Measurements from ENCODE around the gene PAIP2.
A peak's percentile ranks its signal among the peaks of the same experiment; 100 is the strongest.

- no peak for TF ChIP-seq CTCF (conservative IDR thresholded peaks at IDR 0.05; ENCODE audit: low read depth, low read length)
- peak; percentile 97 for TF ChIP-seq POLR2A (IDR thresholded peaks at IDR 0.05; ENCODE audit: low read depth, low read length)
- peak; percentile 83 for TF ChIP-seq BHLHE40 (IDR thresholded peaks at IDR 0.05; ENCODE audit: low read depth, low read length)
- no peak for TF ChIP-seq RAD21 (IDR thresholded peaks at IDR 0.05; ENCODE audit: low read length)
Observed at GRCh38 chr5:139293507-139294373, 47.9 kb upstream of the PAIP2 start, which contains the start of gene MATR3.

Measured in IMR-90 (cell line).